Trophoblast cell (in vitro differentiated cells and primary cell): ENCODE data around the gene ADIPOR2.

Source experiments
- DNase-seq, 2 donors: peaks; one replicate each; pipeline ENCODE4 v3.0.0-alpha.2; 2016
- H2AFZ ChIP-seq: 2 replicates; pipeline ENCODE4 v1.6.1; 2013; ENCODE audit warnings: low read length, moderate library complexity, mild to moderate bottlenecking; ENCODE audit not compliant: insufficient read depth, poor library complexity
- H2AK5ac ChIP-seq: 2 replicates; pipeline ENCODE4 v1.6.1; 2013; ENCODE audit warnings: mild to moderate bottlenecking, low read length
- H2BK120ac ChIP-seq: 2 replicates; pipeline ENCODE4 v1.6.1; 2013; ENCODE audit warnings: low read length, mild to moderate bottlenecking, moderate library complexity; ENCODE audit not compliant: insufficient read depth, poor library complexity
- H2BK12ac ChIP-seq: 2 replicates; pipeline ENCODE4 v1.6.1; 2013; ENCODE audit warnings: mild to moderate bottlenecking, low read length, moderate library complexity
- H2BK5ac ChIP-seq: 2 replicates; pipeline ENCODE4 v1.6.1; 2013; ENCODE audit warnings: low read length, low read depth, moderate library complexity, mild to moderate bottlenecking; ENCODE audit not compliant: poor library complexity
- H3K14ac ChIP-seq: 2 replicates; pipeline ENCODE4 v1.6.1; 2013; ENCODE audit warnings: mild to moderate bottlenecking, low read length
- H3K18ac ChIP-seq: 2 replicates; pipeline ENCODE4 v1.6.1; 2013; ENCODE audit warnings: mild to moderate bottlenecking, low read length
- H3K23ac ChIP-seq: 2 replicates; pipeline ENCODE4 v1.6.1; 2013; ENCODE audit warnings: low read length
- H3K27ac ChIP-seq: 2 replicates; pipeline ENCODE4 v1.5.1; 2013; ENCODE audit warnings: low read depth, mild to moderate bottlenecking, inconsistent platforms, low read length, moderate library complexity
- H3K27me3 ChIP-seq: 2 replicates; pipeline ENCODE4 v1.6.1; 2013; ENCODE audit warnings: inconsistent platforms, mild to moderate bottlenecking, low read length, moderate library complexity; ENCODE audit not compliant: insufficient read depth
- H3K36me3 ChIP-seq, 2 experiments: 1 replicate in 1 of 2; 2 replicates in 1 of 2; pipeline ENCODE4 v1.6.1; 2013; ENCODE audit warnings: low read length in 2 of 2, mild to moderate bottlenecking in 2 of 2, moderate library complexity in 1 of 2; ENCODE audit not compliant: insufficient read depth in 2 of 2, control insufficient read depth in 1 of 2
- H3K4ac ChIP-seq: 2 replicates; pipeline ENCODE4 v1.6.1; 2013; ENCODE audit warnings: low read depth, mild to moderate bottlenecking, low read length, moderate library complexity
- H3K4me1 ChIP-seq, 2 experiments: 1 replicate in 1 of 2; 2 replicates in 1 of 2; pipeline ENCODE4 v1.6.1; 2013; ENCODE audit warnings: low read length in 2 of 2, mild to moderate bottlenecking in 2 of 2, moderate library complexity in 1 of 2; ENCODE audit not compliant: insufficient read depth in 2 of 2, control insufficient read depth in 1 of 2
- H3K4me2 ChIP-seq: 2 replicates; pipeline ENCODE4 v1.6.1; 2013; ENCODE audit warnings: inconsistent platforms, mild to moderate bottlenecking, low read length, moderate library complexity
- H3K4me3 ChIP-seq: 2 replicates; pipeline ENCODE4 v1.5.1; 2013; ENCODE audit warnings: mild to moderate bottlenecking, low read depth, low read length, inconsistent platforms
- H3K79me1 ChIP-seq: one replicate; pipeline ENCODE4 v1.6.1; 2013; ENCODE audit warnings: low read length
- H3K79me2 ChIP-seq: 2 replicates; pipeline ENCODE4 v1.6.1; 2013; ENCODE audit warnings: low read length, mild to moderate bottlenecking; ENCODE audit not compliant: control insufficient read depth, insufficient read depth, poor library complexity
- H3K9ac ChIP-seq: 2 replicates; pipeline ENCODE4 v1.6.1; 2013; ENCODE audit warnings: mild to moderate bottlenecking, low read length
- H3K9me3 ChIP-seq: 2 replicates; pipeline ENCODE4 v1.6.1; 2013; ENCODE audit warnings: low read depth, mild to moderate bottlenecking, control low read depth, inconsistent platforms, low read length; ENCODE audit not compliant: insufficient read depth
- H4K12ac ChIP-seq: 2 replicates; pipeline ENCODE4 v1.6.1; 2013; ENCODE audit warnings: low read depth, mild to moderate bottlenecking, low read length, moderate library complexity
- H4K8ac ChIP-seq: 2 replicates; pipeline ENCODE4 v1.6.1; 2013; ENCODE audit warnings: low read depth, mild to moderate bottlenecking, low read length, moderate library complexity
- H4K91ac ChIP-seq: one replicate; pipeline ENCODE4 v1.6.1; 2013; ENCODE audit warnings: low read depth, mild to moderate bottlenecking, low read length, moderate library complexity
- WGBS: extraction: QIAGEN DNeasy Blood & Tissue Kit; methylation state at CpG from one replicate; pipeline ENCODE4 v1.1.7; 2013; ENCODE audit warnings: missing lambda C conversion rate; ENCODE audit not compliant: insufficient read length, insufficient coverage; ENCODE audit errors: extremely low coverage; 5-methylcytosine and 5-hydroxymethylcytosine counted together

Gene ADIPOR2

DNA sequence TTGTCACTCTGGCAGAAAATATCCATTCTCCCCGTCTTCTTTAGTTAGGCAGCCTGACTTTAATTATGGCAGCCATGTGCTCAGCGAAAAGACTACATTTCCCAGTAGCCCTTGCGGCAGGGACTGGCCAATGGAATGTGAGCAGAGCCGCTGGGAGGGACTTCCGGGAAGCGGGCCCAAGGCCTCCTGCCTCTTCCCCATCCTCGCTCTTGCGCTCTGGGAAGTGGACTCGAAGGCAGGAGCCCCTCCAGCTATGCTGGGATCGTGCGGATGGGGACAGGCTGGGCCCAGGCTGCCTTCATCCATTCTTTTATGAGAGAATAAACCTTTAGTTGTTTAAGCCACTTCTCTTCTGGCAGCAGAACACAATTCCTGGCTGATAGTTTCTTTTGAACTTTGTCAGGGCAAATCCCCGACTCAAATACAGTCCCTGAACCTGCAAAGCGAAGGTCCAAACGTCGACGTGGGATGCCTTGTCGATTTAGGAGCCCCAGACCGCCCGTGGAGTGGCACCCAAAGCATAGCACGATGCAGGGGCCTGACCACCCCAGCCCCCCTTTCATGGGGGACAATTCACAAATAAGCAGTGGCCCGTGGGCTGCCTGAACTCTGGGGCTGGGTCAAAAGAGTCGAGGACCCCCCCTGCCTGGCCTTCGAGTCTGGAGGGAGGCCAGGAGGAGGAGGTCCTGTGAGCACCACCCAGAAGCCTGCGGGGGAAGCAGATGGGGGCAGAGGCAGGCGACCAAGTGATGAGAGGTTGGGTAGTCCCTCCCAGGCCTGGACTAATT lies 113.9 kb downstream of the ADIPOR2 start:
- Histone ChIP-seq H2AK5ac (no peak overlapping the region), H2BK120ac (no peak overlapping the region), H3K27me3 (no peaks in the 10 kb centered on the region), H3K36me3 (no peaks in the 10 kb centered on the region), H4K91ac (peak overlapping the region; percentile 53), H3K27ac (no peak overlapping the region), H3K14ac (no peak overlapping the region), H4K12ac (peak overlapping the region; percentile 70), H3K4me2 (peak overlapping the region; percentile 22), H3K23ac (no peak overlapping the region), H2AFZ (peak overlapping the region; percentile 59), H2BK5ac (no peak overlapping the region), H3K79me2 (no peaks in the 10 kb centered on the region), H3K4ac (no peak overlapping the region), H3K18ac (no peak overlapping the region), H3K9me3 (peaks cover 2% of the 10 kb centered on the region), H2BK12ac (no peak overlapping the region), H3K4me3 (no peak overlapping the region), H3K79me1 (no peaks in the 10 kb centered on the region), H3K4me1 (no peaks in the 10 kb centered on the region), H3K9ac (no peak overlapping the region), H4K8ac (peak overlapping the region; percentile 92)
- WGBS: no CpG with 5 or more reads among the region's 25 CpGs
- peak; percentile 83 to 92 for DNase-seq

DNA sequence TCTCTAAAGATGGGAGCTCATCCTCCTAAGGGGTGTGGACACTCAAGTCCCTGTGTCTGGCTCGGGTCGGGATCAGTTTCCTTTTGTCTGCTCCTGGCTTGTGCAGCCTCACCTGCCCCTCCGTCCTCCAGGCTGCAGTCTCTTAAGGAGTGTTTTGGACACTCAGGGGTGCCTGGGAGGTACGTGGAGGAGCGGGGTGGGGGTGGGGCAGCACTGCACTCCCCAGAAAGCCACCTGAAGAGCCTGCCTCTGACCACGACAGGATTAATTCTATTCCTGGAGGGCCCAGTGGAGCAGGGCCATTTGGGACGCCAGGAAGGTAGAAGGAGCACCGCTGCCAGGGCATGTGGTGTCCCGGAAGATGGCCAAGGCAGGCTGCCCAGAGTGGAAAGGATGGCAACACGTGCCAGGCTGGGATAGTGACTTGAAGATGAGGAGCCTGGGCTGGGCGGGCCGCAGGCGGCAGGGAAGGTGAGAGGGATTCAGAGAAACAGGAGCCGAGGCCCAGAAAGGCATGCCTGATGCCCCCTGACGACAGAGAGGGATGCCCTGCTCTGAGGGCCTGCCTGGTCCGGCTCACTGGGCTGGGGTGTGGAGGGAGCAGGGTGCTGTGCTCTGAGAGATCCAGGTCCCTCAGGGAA lies 114.7 kb downstream of the ADIPOR2 start:
- Histone ChIP-seq H3K14ac (no peak overlapping the region), H3K27ac (no peak overlapping the region), H3K18ac (no peak overlapping the region)

DNA sequence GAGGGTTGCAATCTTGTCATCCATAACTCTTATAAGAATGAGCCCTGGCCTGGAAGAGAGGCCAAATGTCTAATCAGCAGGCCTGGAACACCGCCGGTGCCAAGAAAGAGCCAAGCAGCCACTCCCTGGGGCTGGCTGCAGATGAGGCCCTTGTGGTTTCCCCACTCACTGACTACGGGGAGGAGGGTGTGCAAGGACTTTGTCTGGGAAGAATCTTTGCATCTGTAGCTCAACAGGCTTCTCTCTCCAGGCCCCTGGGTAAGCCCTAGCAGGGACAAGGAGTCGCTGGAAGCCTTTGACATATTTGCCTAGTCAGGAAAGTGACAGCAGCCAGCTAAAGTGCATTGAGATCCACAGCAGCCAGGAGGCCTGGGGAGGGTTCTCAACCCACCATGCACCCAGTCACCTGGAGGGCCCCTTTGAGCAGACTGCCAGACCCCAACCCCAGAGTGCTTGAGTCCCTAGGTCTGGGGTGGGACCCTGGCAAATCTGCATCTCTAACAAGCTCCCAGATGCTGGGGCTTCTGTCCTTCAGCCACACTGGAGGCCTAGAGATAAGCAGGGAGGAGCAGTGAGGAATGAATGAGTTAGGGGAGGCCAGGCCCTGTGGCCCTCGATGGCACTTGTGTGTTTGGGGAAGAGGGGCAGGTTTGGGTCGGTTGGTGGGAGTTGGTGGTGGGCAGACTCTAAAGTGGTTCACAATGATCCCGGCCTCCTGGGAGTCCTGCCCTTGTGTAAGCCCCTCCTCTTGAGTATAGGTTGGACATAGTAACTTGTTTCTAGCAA lies 115.6 kb downstream of the ADIPOR2 start:
- Histone ChIP-seq H3K36me3 (no peaks in the 10 kb centered on the region), H3K4me3 (no peak overlapping the region), H2AFZ (no peak overlapping the region), H4K91ac (no peak overlapping the region), H2BK5ac (no peak overlapping the region), H3K9me3 (peaks cover 5% of the 10 kb centered on the region), H3K4me1 (no peaks in the 10 kb centered on the region), H3K27ac (no peak overlapping the region), H3K4me2 (no peak overlapping the region), H3K79me2 (no peaks in the 10 kb centered on the region), H2AK5ac (no peak overlapping the region), H4K8ac (no peak overlapping the region), H4K12ac (no peak overlapping the region), H3K14ac (no peak overlapping the region), H2BK120ac (no peak overlapping the region), H3K9ac (no peak overlapping the region), H3K27me3 (no peaks in the 10 kb centered on the region), H3K4ac (no peak overlapping the region), H3K23ac (no peak overlapping the region), H2BK12ac (no peak overlapping the region), H3K18ac (no peak overlapping the region), H3K79me1 (no peaks in the 10 kb centered on the region)
- DNase-seq: no peak
- WGBS: no CpG with 5 or more reads among the region's 7 CpGs

More for the DNA sequence above, 114.7 kb downstream of the ADIPOR2 start:
- H2AFZ ChIP-seq: no peak overlapping the region
- peaks cover 4% of the 10 kb centered on the region for H3K9me3 ChIP-seq
- H3K4ac ChIP-seq: no peak overlapping the region
- H4K12ac ChIP-seq: no peak overlapping the region
- H2AK5ac ChIP-seq: no peak overlapping the region
- H3K4me3 ChIP-seq: no peak overlapping the region
- no peak overlapping the region for H2BK5ac ChIP-seq
- H2BK120ac ChIP-seq: no peak overlapping the region
- no peak overlapping the region for H3K4me2 ChIP-seq
- H3K23ac ChIP-seq: no peak overlapping the region
- H3K36me3 ChIP-seq: no peaks in the 10 kb centered on the region
- no peaks in the 10 kb centered on the region for H3K27me3 ChIP-seq
- no peak overlapping the region for H2BK12ac ChIP-seq
- H4K91ac ChIP-seq: no peak overlapping the region
- peak overlapping the region; percentile 92 for H4K8ac ChIP-seq
- no peak overlapping the region for H3K9ac ChIP-seq
- no peaks in the 10 kb centered on the region for H3K79me2 ChIP-seq
- no peaks in the 10 kb centered on the region for H3K79me1 ChIP-seq
- H3K4me1 ChIP-seq: no peaks in the 10 kb centered on the region
- DNase-seq: no peak
- no CpG with 5 or more reads among the region's 16 CpGs for WGBS

DNA sequence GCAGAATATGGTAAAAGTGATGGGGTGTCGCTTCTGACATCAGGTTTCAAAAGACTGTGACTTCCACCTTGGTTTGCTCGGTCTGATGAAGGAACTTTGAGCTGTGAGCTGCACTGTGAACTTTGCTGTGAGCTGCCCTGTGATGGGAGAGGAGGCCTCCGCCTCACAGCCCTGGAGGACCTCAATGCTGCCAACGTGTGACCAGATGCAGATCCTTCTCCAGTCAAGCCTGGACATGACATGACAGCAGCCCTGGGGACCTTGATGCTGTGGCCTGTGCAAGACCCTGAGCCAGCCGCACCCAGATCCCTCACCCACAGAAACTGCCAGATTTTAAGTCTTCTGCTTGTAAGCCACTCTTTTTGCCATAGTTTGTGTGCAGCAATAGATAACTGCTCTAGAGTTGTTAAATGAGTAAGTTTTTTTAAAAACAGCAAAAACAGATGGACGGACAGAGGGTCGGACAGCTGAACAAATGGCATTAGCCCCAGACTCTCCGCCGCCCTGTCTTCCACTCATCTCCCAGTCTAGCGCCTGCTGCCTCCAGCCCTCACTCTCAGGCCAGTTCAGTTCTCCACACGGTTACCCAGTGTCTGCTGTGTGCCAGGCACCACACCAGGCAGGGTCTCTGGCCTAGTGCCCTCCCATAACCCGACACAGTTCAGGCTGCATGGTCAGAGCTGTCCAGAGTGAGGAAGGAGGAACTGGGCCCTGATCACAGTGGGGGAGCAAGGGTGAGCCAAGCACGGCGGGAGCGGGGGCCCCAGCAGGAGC lies 116.4 kb downstream of the ADIPOR2 start:
- Histone ChIP-seq H3K9ac (no peak overlapping the region), H3K79me2 (no peaks in the 10 kb centered on the region), H2AFZ (no peak overlapping the region), H3K79me1 (no peaks in the 10 kb centered on the region), H2BK12ac (no peak overlapping the region), H4K91ac (no peak overlapping the region), H3K18ac (no peak overlapping the region), H3K4me3 (no peak overlapping the region), H3K36me3 (no peaks in the 10 kb centered on the region), H3K4ac (no peak overlapping the region), H4K12ac (no peak overlapping the region), H2AK5ac (no peak overlapping the region), H3K27ac (no peak overlapping the region), H2BK120ac (no peak overlapping the region), H3K4me2 (no peak overlapping the region), H4K8ac (no peak overlapping the region), H3K9me3 (peaks cover 5% of the 10 kb centered on the region), H3K27me3 (no peaks in the 10 kb centered on the region), H3K4me1 (no peaks in the 10 kb centered on the region), H2BK5ac (no peak overlapping the region), H3K23ac (no peak overlapping the region), H3K14ac (no peak overlapping the region)
- DNase-seq: no peak
- no CpG with 5 or more reads among the region's 15 CpGs for WGBS
